ENCODE data around the gene LUC7L3. TPM values are rescaled to one million over a fixed set of nuclear protein-coding genes. Genes with fewer than 3 reads are reported as not detected.
"Not testable (repeated sequence)": the region's sequence is repeated elsewhere in the genome, so short reads cannot be mapped to it uniquely, and the experiment has no call there.

The LUC7L3 gene
- total RNA-seq = 100 to 1,000 TPM; 118 to 263 (median 161) TPM

- ATAC-seq (replicated peaks in 6 of 8) = peak; percentile 82 to 95 (median 93)
- H3K4me1 ChIP-seq (replicated peaks in 1 of 2) = peaks cover 14 to 17% of the 10 kb centered on the region in 2 donors
- 3 to 60% (median 36%) methylated on average over 1 to 13 of the region's 76 CpGs; no CpG with 5 or more reads in 5 of the 10 experiments for WGBS, 10 experiments
- in situ Hi-C loops (cut with MboI; ENCODE audit: low pct_unique_long_range_greater_than_20kb in 2 of 9, low sequenced_read_pairs in 9 of 9, unreplicated experiment in 9 of 9) = no loop called here
- H3K27ac ChIP-seq = peak within 1 kb of the TSS; percentile 99
- peak within 1 kb of the TSS; percentile 78 to 98 (median 96) for H3K4me3 ChIP-seq
Measured at GRCh38 chr17:50719144-50719923, at the start of gene LUC7L3. LUC7L3 (plus strand) TSS chr17:50719603; CDS start chr17:50719733, 130 bp downstream.

GRCh38 chr17:50672071-50672470 is 47.3 kb upstream of the LUC7L3 start:
- whole genome bisulfite sequencing, 10 experiments = 77 to 100% (median 96%) methylated on average over 1 to 5 of the region's 5 CpGs; no CpG with 5 or more reads in 3 of the 10 experiments
- no peak overlapping the region for H3K4me3 ChIP-seq
- in situ Hi-C loops (cut with MboI; ENCODE audit: low pct_unique_long_range_greater_than_20kb in 2 of 9, low sequenced_read_pairs in 9 of 9, unreplicated experiment in 9 of 9) = no loop called here
- no peak overlapping the region for H3K27ac ChIP-seq
- H3K4me1 ChIP-seq (replicated peaks in 1 of 2) = no peaks in the 10 kb centered on the region
- ATAC-seq (replicated peaks in 6 of 8) = no peak

GRCh38 chr17:50672831-50673551 is 46.4 kb upstream of the LUC7L3 start:
- WGBS, 10 experiments = 80 to 100% (median 90%) methylated on average over 1 to 4 of the region's 20 CpGs; no CpG with 5 or more reads in 5 of the 10 experiments
- H3K27ac ChIP-seq = no peak overlapping the region
- no peak for ATAC-seq (replicated peaks in 6 of 8)
- in situ Hi-C loops (cut with MboI; ENCODE audit: low pct_unique_long_range_greater_than_20kb in 2 of 9, low sequenced_read_pairs in 9 of 9, unreplicated experiment in 9 of 9) = no loop called here
- no peak overlapping the region for H3K4me3 ChIP-seq
- H3K4me1 ChIP-seq (replicated peaks in 1 of 2) = no peaks in the 10 kb centered on the region

- WGBS, 10 experiments = 40 to 100% (median 68%) methylated on average over 1 to 2 of the region's 3 CpGs; no CpG with 5 or more reads in 4 of the 10 experiments
- ATAC-seq (replicated peaks in 6 of 8) = no peak
- in situ Hi-C loops (cut with MboI; ENCODE audit: low pct_unique_long_range_greater_than_20kb in 2 of 9, low sequenced_read_pairs in 9 of 9, unreplicated experiment in 9 of 9) = no loop called here
- Histone ChIP-seq H3K4me1 (replicated peaks in 1 of 2) (no peaks in the 10 kb centered on the region), H3K4me3 (no peak overlapping the region), H3K27ac (no peak overlapping the region)
Measured at GRCh38 chr17:50675190-50675589, 44.2 kb upstream of the LUC7L3 start.

GRCh38 chr17:50675627-50676026 is 43.8 kb upstream of the LUC7L3 start:
- 83% methylated on average over 1 of the region's 7 CpGs; no CpG with 5 or more reads in 8 of the 10 experiments for WGBS, 10 experiments
- in situ Hi-C loops (cut with MboI; ENCODE audit: low pct_unique_long_range_greater_than_20kb in 2 of 9, low sequenced_read_pairs in 9 of 9, unreplicated experiment in 9 of 9) = no loop called here
- H3K27ac ChIP-seq = no peak overlapping the region

GRCh38 chr17:50676065-50676975 is 43.1 kb upstream of the LUC7L3 start:
- WGBS, 10 experiments = 38 to 93% (median 82%) methylated on average over 1 to 11 of the region's 24 CpGs; no CpG with 5 or more reads in 2 of the 10 experiments
- Histone ChIP-seq H3K4me3 (no peak overlapping the region), H3K27ac (no peak overlapping the region), H3K4me1 (replicated peaks in 1 of 2) (peaks cover 5 to 7% of the 10 kb centered on the region in 2 donors)
- no peak for ATAC-seq (replicated peaks in 6 of 8)
- in situ Hi-C loops (cut with MboI; ENCODE audit: low pct_unique_long_range_greater_than_20kb in 2 of 9, low sequenced_read_pairs in 9 of 9, unreplicated experiment in 9 of 9) = no loop called here

More at GRCh38 chr17:50675627-50676026, 43.8 kb upstream of the LUC7L3 start:
- no peak overlapping the region for H3K4me3 ChIP-seq
- H3K4me1 ChIP-seq (replicated peaks in 1 of 2) = peaks cover 0 to under 1% of the 10 kb centered on the region in 2 donors
- ATAC-seq (replicated peaks in 6 of 8) = no peak

GRCh38 chr17:50677851-50678375 is 41.5 kb upstream of the LUC7L3 start:
- Histone ChIP-seq H3K27ac (no peak overlapping the region), H3K4me3 (no peak overlapping the region), H3K4me1 (replicated peaks in 1 of 2) (peaks cover 11 to 14% of the 10 kb centered on the region in 2 donors)
- in situ Hi-C loops (cut with MboI; ENCODE audit: low pct_unique_long_range_greater_than_20kb in 2 of 9, low sequenced_read_pairs in 9 of 9, unreplicated experiment in 9 of 9) = no loop called here
- WGBS, 10 experiments = 70 to 100% (median 93%) methylated on average over 1 to 5 of the region's 12 CpGs; no CpG with 5 or more reads in 5 of the 10 experiments
- ATAC-seq (replicated peaks in 6 of 8) = no peak

GRCh38 chr17:50679008-50679544 is 40.3 kb upstream of the LUC7L3 start:
- no peak overlapping the region for H3K27ac ChIP-seq
- ATAC-seq (replicated peaks in 6 of 8) = no peak
- H3K4me1 ChIP-seq (replicated peaks in 1 of 2) = peaks cover 11 to 14% of the 10 kb centered on the region in 2 donors
- no peak overlapping the region for H3K4me3 ChIP-seq
- WGBS, 10 experiments = 40 to 100% (median 80%) methylated on average over 1 to 11 of the region's 11 CpGs; no CpG with 5 or more reads in 1 of the 10 experiments
- in situ Hi-C loops (cut with MboI; ENCODE audit: low pct_unique_long_range_greater_than_20kb in 2 of 9, low sequenced_read_pairs in 9 of 9, unreplicated experiment in 9 of 9) = no loop called here

- no peak for ATAC-seq (replicated peaks in 6 of 8)
- WGBS, 10 experiments = 80 to 100% (median 83%) methylated on average over 1 to 3 of the region's 5 CpGs; no CpG with 5 or more reads in 5 of the 10 experiments
- H3K4me3 ChIP-seq = no peak overlapping the region
- H3K27ac ChIP-seq = no peak overlapping the region
- in situ Hi-C loops (cut with MboI; ENCODE audit: low pct_unique_long_range_greater_than_20kb in 2 of 9, low sequenced_read_pairs in 9 of 9, unreplicated experiment in 9 of 9) = loop anchor here in 1 of 9 experiments (10.0 kb wide), 1 partner anchor 135 kb away; the partner anchor contains the start of gene SPATA20
- peaks cover 11 to 14% of the 10 kb centered on the region in 2 donors for H3K4me1 ChIP-seq (replicated peaks in 1 of 2)
Measured at GRCh38 chr17:50680126-50680525, 39.3 kb upstream of the LUC7L3 start.

- not testable (repeated sequence) for H3K27ac ChIP-seq, H3K4me3 ChIP-seq
- in situ Hi-C loops (cut with MboI; ENCODE audit: low pct_unique_long_range_greater_than_20kb in 2 of 9, low sequenced_read_pairs in 9 of 9, unreplicated experiment in 9 of 9) = loop anchor here in 1 of 9 experiments (10.0 kb wide), 1 partner anchor 136 kb away; the partner anchor contains the start of gene SPATA20
- ATAC-seq (replicated peaks in 6 of 8) = peak in 2 of 8 experiments; percentile 14 to 47
- 22 to 95% (median 75%) methylated on average over 2 to 9 of the region's 12 CpGs; no CpG with 5 or more reads in 1 of the 10 experiments for WGBS, 10 experiments
- H3K4me1 ChIP-seq (replicated peaks in 1 of 2) = peaks cover 11 to 14% of the 10 kb centered on the region in 2 donors
Measured at GRCh38 chr17:50680543-50681262, 38.7 kb upstream of the LUC7L3 start.

Data from motor neuron (in vitro differentiated cells).